OCI-LY1 (cell line): Measurements from ENCODE around the gene WDHD1.

Source experiments
- CTCF ChIP-seq: fragments of 200-600 bp; sonication (generic), shearing (Covaris generic); IDR thresholded peaks from 2 replicates; pipeline ENCODE4 v1.5.1; 2017; ENCODE audit warnings: mild to moderate bottlenecking, antibody characterized with exemption, low read length, moderate library complexity, mixed read lengths
- EZH2 ChIP-seq: fragments of 200-600 bp; sonication (generic), shearing (Covaris generic); IDR thresholded peaks from 2 replicates; pipeline ENCODE4 v1.8.0; 2017; ENCODE audit warnings: borderline replicate concordance, mixed run types, mild to moderate bottlenecking, antibody characterized with exemption, low read length, moderate library complexity, mixed read lengths

GRCh38 chr14:55038708-55039107 is 11.8 kb upstream of the WDHD1 start:
- TF ChIP-seq CTCF (no peak), EZH2 (no peak)
